Effector CD8-positive, alpha-beta T cell (primary cell): ENCODE results near the gene ZNRD2.
"Not testable (repeated sequence)": the region's sequence is repeated elsewhere in the genome, so short reads cannot be mapped to it uniquely, and the experiment has no call there.

ENCODE experiments used
- DNase-seq: peaks from one replicate; lab custom pipeline; 2025; lab: John Stamatoyannopoulos, UW
- total RNA-seq, 4 experiments: gene quantifications; one replicate each; lab custom pipeline; 2026; lab: John Stamatoyannopoulos, UW

ZNRD2 gene
- total RNA-seq = 12.0 to 34.5 (median 18.3) reads per million in 4 experiments

- DNase-seq = peak; percentile 97
Observed at GRCh38 chr11:65569973-65570918, at the start of gene ZNRD2. TSS of gene ZNRD2 (plus strand) at chr11:65570477. CDS start at chr11:65570492, 15 bp downstream.

- DNase-seq = peak; percentile 12
Observed at GRCh38 chr11:65521777-65522521, 48.3 kb upstream of the ZNRD2 start.

- DNase-seq = peak; percentile 12
Observed at GRCh38 chr11:65522718-65523630, 47.3 kb upstream of the ZNRD2 start.

DNA sequence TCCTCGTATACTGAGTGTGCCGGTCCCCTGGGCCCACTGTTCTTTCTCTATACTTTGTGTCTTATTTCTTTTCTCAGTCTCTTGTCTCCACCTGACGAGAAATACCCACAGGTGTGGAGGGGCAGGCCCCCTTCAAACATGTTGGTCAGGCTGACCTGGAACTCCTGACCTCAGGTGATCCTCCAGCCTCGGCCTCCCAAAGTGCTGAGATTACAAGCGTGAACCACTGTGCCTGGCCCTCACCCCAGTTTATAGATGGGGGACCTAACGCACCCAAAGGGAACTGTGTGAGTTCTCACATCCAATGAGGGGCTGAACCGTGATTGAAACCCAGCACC lies 46.7 kb upstream of the ZNRD2 start:
- not testable (repeated sequence) for DNase-seq

DNA sequence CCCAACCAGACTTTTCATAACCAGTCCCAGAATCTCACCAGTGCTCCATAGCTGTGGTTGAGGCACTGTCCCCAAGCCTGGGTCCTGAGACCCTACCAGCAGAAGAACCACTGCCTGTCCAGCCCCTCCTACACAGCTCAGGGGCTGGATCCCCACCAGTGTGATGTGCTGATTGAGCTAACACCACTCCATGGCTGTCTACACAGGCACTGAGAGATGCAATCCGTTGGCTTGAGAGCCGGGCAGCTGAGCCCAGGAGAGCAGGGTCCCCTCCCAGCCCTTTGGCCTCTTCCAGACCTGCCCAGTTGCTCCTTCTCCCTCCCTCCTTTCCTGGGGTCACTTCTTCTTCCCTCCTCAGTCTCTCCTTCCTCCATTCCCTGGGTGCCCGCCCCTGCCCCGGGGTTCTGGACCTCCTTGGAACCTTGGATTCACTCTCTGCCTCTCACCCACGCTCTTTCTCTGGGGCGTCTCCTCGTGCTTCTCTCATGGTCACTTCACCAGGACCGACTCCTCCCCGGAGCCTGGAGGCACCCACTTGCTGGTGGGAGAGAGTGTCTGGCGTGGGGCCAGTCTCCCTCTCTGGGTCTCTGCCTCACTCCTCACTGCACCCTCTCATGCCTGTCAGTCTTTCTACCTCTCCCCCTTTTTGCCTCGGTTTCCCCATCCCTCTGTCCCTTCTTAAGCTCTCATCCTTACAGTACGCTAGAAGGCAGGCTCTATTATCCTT lies 46.1 kb upstream of the ZNRD2 start:
- no peak for DNase-seq

DNA sequence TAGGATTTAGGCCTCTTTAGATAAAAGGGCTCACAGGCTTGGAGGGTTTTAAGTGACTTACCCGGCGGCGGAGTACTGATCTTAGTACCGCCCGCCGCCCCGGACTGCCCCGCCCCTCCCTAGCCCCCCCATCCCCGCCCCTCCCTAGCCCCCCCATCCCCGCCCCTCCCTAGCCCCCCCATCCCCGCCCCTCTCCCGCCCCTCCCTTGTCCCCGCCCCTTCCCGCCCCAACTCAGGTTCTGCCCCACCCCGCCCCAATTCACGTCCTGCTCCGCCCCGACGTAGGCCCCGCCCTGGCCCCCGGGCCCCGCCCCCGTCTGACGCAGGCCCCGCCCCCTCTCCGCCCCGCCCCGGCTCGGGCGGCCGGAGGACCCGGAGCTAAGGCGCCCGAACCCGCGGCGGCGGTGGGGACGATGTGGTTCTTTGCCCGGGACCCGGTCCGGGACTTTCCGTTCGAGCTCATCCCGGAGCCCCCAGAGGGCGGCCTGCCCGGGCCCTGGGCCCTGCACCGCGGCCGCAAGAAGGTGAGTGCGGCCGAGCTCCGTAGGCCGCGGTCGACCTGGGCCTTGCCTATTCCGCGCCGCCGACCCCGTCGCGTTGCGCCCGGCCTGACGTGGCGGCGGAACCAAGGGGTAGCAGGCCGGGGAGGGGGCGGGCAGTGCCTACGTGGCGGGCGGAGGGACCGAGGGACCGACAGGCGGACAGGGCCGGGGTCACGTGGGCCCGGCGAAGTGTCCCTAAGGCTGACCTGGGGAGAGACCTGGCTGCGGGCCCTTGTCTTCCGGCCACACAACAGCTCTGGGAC lies 45.3 kb upstream of the ZNRD2 start, which contains the start of gene SCYL1:
SCYL1 (plus strand) TSS at position 343 of the 805 bp plus-strand sequence; CDS start at position 414, 71 bp downstream.
- DNase-seq = peak; percentile 79

DNA sequence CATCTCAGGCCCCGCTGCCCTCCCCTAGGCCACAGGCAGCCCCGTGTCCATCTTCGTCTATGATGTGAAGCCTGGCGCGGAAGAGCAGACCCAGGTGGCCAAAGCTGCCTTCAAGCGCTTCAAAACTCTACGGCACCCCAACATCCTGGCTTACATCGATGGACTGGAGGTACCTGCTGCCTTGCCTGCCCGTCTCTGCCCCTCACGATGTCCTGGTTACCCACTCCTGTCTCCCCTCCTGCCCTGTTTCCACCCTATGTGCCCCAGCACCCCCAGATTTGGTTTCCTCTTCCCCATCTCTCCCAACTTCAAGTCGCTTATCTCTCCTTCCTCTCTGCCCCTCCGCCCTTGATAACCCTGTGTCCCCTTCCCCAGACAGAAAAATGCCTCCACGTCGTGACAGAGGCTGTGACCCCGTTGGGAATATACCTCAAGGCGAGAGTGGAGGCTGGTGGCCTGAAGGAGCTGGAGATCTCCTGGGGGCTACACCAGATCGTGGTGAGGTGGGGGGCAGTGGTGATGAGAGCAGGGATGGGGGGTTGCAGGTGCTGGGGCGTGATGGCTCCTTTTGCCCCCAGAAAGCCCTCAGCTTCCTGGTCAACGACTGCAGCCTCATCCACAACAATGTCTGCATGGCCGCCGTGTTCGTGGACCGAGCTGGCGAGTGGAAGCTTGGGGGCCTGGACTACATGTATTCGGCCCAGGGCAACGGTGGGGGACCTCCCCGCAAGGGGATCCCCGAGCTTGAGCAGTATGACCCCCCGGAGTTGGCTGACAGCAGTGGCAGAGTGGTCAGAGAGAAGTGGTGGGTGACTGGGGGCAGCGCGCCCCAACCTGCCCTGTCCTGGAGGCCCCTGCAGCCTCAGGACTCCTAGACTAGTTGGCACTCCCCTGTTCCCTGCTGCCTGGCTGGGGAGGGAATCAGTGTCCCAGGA lies 44.5 kb upstream of the ZNRD2 start:
- no peak for DNase-seq

GRCh38 chr11:65526744-65527143 lies 43.5 kb upstream of the ZNRD2 start:
- no peak for DNase-seq

DNA sequence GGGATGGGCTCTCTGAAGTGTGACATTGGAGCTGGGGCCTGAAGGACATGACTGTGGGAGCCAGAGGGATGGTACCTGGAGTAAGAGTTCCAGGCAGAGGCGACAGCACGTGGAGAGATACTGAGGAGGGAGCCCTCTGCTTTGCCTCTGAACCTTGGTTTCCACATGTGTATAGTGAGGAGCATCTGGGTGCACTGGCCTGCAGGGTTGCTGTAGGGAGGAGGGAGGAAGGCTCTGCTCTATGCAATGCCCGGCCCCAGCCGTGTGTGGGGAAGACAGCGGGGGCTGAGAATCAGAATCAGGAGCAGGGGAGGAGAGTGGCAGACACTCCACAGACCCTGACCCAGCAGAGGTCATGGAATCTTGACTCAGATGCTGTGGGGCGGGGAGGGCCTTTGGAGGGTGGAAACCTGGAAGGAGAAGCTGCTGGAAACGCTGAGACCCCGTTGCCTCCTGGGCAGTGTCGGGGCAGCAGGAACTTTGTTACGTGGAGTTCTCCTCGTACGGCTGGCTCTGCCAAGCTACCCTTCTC lies 41.4 kb upstream of the ZNRD2 start:
- no peak for DNase-seq

DNA sequence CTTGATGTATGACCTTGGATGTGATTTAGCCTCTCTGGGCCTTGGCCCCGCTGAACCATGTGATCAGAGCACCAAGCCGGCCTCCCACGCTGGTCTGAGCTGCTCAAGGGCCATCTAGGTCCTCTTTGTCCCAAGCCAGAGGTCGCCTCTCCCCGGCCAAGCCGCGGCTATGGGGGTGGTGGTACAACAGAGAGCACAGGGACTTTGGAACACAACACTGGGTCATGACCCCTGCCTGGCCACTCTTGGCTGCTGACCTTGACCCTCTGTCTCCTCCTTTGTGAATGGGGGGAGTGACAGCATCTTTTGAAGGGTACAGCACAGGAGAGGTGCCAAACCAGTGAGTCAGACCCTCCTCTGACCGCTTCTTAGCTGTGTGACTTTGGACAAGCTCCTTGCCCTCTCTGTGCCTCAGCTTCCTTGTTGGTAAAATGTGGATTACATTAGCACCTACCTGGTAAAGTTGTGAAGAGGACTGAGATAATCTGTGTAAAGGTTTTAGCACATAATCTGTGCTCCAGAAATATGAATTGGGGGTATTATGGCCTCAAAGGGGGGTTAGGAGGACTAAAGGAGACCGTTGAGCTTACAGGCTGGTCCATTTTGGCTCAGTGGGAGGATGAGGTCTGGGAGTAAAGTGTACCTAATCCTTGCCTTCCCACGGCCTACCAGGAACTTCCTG lies 40.7 kb upstream of the ZNRD2 start:
- DNase-seq = no peak

DNA sequence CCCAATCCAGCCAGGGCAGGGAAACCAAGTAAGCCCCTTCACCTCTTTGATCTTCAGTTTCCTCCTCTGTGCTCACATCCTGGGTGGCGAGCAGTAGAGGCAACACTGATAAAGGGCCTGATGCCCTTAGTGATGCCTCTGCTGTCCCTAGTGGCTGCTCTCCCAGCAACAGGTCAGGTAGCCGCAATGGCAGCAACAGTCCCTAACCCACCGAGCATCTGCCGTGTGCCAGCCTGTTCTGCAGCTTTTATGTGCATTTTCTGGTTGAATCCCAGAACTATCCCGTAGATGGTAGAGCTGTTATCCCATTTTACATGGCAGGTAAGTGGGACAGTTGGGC lies 40.1 kb upstream of the ZNRD2 start:
- DNase-seq = no peak

DNA sequence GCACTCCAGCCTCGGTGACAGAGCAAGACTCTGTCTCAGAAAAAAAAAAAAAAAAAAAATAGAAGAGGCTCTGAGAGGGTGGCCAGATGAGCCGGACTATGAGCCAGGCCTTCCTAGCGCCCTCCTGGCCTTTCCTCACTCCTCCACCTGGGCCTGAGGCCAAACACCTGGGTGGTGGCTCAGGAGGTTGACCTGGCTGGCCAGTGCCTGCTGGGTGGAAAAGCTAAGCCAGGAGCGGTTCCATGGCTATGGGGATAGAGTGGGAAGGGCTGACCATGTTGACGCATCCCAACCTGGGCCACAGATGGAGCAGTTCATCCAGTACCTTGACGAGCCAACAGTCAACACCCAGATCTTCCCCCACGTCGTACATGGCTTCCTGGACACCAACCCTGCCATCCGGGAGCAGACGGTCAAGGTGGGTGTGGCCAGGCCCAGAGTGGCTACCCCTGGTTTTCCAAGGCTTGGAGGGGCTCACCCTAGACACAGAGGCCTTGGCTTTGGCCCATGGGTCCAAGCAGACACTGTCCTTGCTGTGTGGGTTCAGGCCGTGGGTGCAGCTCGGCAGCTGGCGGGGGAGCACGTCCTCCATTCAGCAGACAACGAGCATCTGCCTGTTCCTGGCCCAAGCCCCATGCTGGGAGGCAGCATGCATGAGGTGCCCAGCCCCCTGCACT lies 37.8 kb upstream of the ZNRD2 start:
- DNase-seq = no peak

GRCh38 chr11:65535102-65535501 lies 35.2 kb upstream of the ZNRD2 start:
- no peak for DNase-seq

DNA sequence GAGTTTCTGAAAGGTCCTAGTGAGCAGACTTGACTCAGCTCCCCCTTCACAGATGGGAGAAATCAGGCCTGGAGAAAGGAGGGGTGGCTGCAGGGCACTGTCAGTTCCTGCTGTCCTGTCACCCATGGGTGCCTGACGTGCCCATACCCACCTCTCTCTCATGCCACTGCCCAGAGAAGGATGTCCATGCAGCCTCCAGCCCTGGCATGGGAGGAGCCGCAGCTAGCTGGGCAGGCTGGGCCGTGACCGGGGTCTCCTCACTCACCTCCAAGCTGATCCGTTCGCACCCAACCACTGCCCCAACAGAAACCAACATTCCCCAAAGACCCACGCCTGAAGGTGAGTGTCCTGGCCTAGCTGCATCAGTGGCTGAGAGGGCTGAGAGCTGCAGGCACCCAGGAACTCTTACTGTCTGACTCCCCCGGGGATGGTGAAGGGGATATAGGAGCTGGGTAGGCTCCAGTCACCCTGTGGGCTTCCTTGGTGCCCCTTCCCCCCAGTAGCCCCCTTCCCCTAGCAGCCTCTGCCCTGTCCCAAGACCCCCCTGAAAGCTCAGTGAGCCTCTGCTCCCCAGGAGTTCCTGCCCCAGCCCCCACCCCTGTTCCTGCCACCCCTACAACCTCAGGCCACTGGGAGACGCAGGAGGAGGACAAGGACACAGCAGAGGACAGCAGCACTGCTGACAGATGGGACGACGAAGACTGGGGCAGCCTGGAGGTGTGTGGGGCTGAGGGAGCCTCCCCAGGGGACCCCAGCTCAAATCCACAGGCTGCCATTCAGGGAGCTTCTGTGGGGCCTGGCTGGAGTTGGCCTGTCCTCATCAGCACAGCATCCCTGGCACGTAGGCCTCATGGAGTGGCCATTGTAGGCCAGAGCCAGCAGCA lies 33.6 kb upstream of the ZNRD2 start:
- no peak for DNase-seq

- no peak for DNase-seq
Observed at GRCh38 chr11:65537296-65537597, 33.0 kb upstream of the ZNRD2 start.

- DNase-seq = no peak
Observed at GRCh38 chr11:65537620-65538231, 32.6 kb upstream of the ZNRD2 start.
